Measurements from ENCODE around the gene SCN5A.
"Not testable (repeated sequence)": the region's sequence is repeated elsewhere in the genome, so short reads cannot be mapped to it uniquely, and the experiment has no call there.

Gene SCN5A

DNA sequence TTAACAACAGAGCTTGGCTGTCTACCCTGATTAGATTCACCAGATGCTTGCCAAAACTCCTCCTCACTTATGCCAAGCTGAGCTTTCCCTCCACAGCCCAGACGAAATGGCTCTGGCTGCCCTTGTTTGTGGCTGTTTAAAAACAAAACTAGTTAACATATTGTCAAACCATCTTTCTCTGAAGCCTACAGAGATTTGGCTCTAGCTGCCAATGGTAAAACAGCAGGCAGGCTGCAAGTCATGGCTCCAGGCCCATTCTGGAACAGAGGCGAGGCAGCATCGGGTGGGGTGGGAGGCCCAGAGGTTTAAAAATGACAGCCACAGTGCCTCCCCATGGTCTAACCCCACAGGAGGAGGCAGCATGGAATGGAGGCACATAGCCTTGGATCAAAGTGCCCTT lies 75.9 kb downstream of the SCN5A start:
- TF ChIP-seq, protein P1, sequence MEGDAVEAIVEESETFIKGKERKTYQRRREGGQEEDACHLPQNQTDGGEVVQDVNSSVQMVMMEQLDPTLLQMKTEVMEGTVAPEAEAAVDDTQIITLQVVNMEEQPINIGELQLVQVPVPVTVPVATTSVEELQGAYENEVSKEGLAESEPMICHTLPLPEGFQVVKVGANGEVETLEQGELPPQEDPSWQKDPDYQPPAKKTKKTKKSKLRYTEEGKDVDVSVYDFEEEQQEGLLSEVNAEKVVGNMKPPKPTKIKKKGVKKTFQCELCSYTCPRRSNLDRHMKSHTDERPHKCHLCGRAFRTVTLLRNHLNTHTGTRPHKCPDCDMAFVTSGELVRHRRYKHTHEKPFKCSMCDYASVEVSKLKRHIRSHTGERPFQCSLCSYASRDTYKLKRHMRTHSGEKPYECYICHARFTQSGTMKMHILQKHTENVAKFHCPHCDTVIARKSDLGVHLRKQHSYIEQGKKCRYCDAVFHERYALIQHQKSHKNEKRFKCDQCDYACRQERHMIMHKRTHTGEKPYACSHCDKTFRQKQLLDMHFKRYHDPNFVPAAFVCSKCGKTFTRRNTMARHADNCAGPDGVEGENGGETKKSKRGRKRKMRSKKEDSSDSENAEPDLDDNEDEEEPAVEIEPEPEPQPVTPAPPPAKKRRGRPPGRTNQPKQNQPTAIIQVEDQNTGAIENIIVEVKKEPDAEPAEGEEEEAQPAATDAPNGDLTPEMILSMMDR (IDR thresholded peaks at IDR 0.05; ENCODE audit: low read length, missing control alignments), result no peak
- no peak for DNase-seq (ENCODE audit: low read depth)
- no peak overlapping the region for H3K4me3 ChIP-seq (replicated peaks; ENCODE audit: low read depth, low read length)

DNA sequence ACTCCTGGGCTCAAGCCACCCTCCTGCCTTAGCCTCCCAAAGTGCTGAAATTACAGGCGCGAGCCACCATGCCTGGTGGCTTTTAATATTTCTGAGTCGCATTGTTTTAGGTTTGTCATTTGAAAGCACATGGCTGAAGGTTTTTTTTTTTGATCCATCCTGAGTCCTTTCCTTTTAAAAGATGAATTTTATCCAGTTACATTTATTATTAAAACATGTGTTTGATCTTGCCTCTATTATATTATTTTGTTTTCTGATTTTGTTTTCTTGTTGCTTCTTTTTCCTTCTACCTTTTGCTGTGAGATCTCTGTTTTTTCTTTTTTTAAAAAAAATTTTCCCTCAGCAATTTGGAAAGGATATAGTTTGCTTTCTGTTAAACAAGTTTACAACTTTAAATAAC lies 76.4 kb downstream of the SCN5A start:
- TF ChIP-seq, protein P1 (IDR thresholded peaks at IDR 0.05; ENCODE audit: low read length, missing control alignments), result no peak
- DNase-seq (ENCODE audit: low read depth), result no peak
- H3K4me3 ChIP-seq (replicated peaks; ENCODE audit: low read depth, low read length), result no peak overlapping the region

DNA sequence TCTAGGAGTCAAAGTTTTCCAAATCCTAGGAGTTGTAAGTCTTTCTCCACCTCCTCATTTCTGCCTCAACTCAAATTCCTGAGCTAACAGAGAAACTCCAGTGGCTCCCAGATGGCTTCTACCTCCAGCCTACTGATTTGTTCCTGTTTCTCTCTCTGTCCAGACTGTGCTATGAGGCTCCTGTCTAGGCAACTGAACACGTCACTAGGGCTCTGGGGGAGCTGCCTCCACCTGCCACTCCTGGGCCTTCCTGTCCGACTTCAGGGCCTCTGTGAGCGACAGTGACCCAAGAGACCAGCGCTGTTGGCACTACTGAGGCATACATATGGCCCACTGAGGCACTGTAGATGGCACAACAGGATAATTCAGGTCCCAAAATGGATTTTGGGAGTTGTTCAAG lies 82.0 kb downstream of the SCN5A start:
- H3K4me3 ChIP-seq (replicated peaks; ENCODE audit: low read depth, low read length), result no peak overlapping the region
- DNase-seq (ENCODE audit: low read depth), result no peak
- TF ChIP-seq, protein P1 (IDR thresholded peaks at IDR 0.05; ENCODE audit: low read length, missing control alignments), result no peak

DNA sequence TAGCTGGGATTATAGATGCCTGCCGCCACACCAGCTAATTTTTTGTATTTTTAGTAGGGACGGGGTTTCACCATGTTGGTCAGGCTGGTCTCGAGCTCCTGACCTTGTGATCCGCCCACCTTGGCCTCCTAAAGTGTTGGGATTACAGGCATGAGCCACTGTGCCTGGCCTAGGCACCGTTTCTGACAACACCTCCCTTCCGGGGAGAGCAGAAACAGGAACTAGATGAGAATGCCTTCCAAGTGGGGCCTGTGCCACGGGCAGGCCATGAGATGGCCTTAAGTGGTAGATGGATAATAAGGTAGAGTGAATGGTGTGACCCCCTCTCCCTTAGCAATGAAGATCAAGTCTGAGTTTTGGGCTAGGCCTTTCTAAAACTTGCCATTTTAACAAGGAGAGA lies 82.7 kb downstream of the SCN5A start:
- not testable (repeated sequence) for H3K4me3 ChIP-seq (replicated peaks; ENCODE audit: low read depth, low read length); DNase-seq (ENCODE audit: low read depth)

DNA sequence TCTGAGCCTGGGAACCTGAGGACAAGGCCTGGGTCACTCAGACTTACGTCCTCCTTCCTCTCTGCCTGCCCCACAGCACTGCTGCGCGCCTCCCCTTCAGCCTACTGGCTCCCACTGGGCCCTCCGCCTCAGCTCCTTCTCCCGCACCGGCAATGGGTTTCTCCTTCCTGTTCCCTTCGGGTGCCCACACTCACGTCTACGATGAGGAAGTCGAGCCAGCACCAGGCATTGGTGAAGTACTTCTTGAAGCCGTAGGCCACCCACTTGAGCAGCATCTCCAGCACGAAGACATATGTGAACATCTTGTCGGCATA lies 83.3 kb downstream of the SCN5A start:
- H3K4me3 ChIP-seq (replicated peaks; ENCODE audit: low read depth, low read length), result no peak overlapping the region
- TF ChIP-seq, protein P1 (IDR thresholded peaks at IDR 0.05; ENCODE audit: low read length, missing control alignments), result no peak
- no peak for DNase-seq (ENCODE audit: low read depth)

DNA sequence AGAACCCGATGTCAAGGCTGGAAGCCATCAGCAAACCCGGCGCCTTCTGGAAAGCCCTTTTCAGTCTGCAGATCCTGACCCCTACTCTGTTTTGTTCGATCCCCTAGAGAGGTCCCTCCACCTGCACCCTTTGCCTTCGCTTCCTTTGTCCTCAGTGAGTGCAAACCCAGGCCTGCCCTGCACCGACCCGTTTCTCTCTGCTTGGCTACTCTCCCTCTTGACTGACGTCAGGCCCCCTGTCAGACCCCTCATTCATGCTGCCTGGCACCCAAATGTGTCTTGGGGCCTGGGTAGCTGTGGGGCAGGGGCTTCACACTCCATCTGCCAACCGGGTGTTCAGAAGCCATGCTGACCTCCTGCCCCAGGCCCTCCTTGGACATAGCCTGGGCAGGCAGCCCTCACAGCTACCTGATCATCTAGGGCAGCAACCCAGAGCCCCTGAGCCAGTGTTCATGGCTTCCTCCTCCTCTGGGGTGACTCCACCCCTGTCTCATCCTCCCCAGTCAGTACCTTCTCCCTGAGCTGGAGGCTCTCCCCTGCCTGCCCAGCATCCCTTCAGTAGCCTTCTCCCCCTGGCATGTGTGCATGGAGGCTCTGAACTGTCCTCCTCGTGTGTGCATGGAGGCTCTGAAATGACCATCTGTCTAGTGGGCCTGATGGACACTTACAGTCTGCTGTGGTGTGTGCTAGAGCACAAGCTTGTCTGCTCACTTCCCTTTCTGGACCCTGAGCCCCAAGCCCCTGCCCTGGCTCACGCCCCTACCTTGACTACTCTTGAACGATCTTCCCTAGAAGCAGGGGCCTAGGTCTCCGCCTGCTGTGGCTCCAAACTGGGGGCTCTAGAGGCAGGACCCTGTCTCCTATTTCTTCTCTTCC lies 83.9 kb downstream of the SCN5A start:
- no peak for DNase-seq (ENCODE audit: low read depth)
- TF ChIP-seq, protein P1 (IDR thresholded peaks at IDR 0.05; ENCODE audit: low read length, missing control alignments), result no peak

DNA sequence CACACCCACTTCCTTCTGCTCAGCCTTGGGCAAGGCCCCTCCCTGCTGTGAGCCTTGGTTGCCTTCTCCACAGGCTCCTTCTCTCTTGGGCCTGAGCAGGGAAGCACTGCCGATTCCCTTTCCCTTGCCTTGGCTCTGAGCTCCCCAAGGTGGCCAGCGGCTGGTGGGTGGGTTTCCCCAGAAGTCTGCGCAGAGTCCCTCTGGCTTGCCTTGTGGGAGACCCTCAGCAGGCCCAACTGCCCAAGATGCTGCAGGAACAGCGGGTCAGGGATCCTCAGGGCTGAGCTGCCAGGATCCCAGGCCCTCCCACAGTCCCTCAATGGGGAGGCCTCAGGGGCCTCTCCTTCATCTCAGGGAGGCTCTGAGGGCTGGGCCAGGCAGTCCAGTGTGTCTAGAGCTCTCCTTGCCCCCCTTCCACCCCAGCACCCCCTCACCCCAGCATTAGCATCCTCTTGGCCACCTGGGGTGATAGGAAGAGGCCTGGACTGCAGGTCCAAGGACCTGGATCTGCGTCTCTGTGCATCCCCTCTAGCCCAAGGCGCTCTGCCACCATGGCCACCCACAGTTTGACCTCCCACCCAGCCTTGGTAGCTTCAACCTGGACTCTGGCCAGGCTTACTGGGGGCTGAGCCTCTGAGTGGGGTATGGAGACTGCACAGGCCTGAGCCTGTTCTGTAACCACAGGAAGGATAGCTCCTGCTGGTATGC lies 84.7 kb downstream of the SCN5A start:
- H3K4me3 ChIP-seq (replicated peaks; ENCODE audit: low read depth, low read length), result no peak overlapping the region
- TF ChIP-seq, protein P1 (IDR thresholded peaks at IDR 0.05; ENCODE audit: low read length, missing control alignments), result no peak
- DNase-seq (ENCODE audit: low read depth), result no peak

More for the DNA sequence above, 83.9 kb downstream of the SCN5A start:
- H3K4me3 ChIP-seq (replicated peaks; ENCODE audit: low read depth, low read length), result no peak overlapping the region

All from fibroblast of pulmonary artery (primary cell).